Measurements from ENCODE around the gene HSD11B2. TPM values are rescaled to one million over a fixed set of nuclear protein-coding genes. Genes with fewer than 3 reads are reported as not detected.
"Not testable (repeated sequence)": the region's sequence is repeated elsewhere in the genome, so short reads cannot be mapped to it uniquely, and the experiment has no call there.

HSD11B2 gene
- total RNA-seq, 1 donor from 2014 or later = 2.6 TPM

DNA sequence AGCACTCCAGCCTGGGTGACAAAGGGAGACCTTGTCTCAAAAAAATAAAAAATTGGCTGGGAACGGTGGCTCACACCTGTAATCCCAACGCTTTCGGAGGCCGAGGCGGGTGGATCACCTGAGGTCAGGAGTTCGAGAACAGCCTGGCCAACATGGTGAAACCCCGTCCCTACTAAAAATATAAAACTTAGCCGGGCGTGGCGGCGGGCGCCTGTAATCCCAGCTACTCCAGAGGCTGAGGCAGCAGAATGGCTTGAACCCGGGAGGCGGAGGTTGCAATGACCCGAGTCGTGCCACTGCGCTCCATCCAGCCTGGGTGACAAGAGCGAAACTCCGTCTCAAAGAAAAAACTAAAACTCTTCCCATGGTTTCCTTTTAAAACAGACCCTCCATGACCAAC is 15.5 kb upstream of the HSD11B2 start:
- not testable (repeated sequence) for H3K27me3 ChIP-seq (ENCODE audit: control insufficient read depth in 3 of 3, insufficient read depth in 3 of 3, low read length in 3 of 3); H3K36me3 ChIP-seq (ENCODE audit: control insufficient read depth in 3 of 3, insufficient read depth in 3 of 3, low read length in 3 of 3); H3K9me3 ChIP-seq (ENCODE audit: control insufficient read depth in 3 of 3, low read length in 3 of 3)
- peak overlapping the region; percentile 77 to 88 (median 86) for H3K9ac ChIP-seq (ENCODE audit: low read depth in 1 of 3, low read length in 3 of 3)
- peak overlapping the region; percentile 80 for H3K27ac ChIP-seq (ENCODE audit: low read depth, low read length)
- peaks cover 9 to 22% (median 10%) of the 10 kb centered on the region in 3 donors for H3K4me1 ChIP-seq (ENCODE audit: control insufficient read depth in 3 of 3, insufficient read depth in 3 of 3, low read length in 3 of 3)
- peak overlapping the region; percentile 78 to 83 (median 82) for H3K4me3 ChIP-seq (ENCODE audit: low read length in 3 of 3)

DNA sequence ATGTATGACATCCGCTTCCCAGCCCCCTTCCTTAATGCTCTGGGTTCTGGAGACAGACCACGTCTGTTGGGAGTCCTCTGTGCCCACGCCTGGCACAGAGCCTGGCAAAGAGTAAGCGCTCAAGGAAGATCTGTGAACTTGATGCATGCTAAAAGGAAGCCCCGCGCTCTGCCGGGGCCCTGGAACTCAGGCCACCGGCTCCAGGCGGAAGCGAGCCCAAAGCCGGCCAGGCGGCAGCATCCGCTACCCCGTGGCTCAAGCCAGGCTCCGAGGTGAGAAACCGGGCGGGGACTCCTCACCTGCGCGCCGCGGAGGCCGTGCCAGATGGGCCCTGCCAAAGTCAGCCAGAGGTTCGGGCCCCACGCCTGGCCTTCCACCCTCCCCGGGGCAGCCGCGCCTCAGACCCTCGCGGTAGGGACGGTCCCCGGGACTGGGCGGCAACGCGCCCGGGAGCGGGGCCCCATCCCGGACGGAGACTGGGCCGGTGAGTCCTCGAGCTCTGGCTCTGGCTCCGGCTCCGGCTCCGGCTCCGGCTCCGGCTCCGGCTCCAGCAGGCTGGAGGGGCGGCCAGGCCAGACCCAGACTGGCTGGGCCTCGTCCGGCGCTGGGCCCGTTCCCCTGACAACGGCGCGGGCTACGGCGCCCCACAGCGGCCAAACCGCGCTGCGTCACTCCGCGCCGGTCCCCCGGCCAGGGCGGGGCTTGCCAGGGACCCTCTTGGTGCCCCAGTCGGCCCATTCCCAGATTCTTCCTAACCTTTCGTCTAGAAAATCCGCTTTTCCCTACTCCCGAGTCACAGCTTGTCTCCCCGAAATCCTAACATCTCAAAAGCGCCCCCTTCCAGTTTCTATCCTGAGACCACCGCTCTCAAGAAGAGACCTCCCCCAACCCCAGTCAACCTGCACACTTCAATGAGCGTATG is 14.8 kb upstream of the HSD11B2 start, which contains the start of gene ZDHHC1:
ZDHHC1 (minus strand) TSS at position 606 of the 922 bp plus-strand sequence. CDS start 8,702 bp downstream, outside the sequence.
- Histone ChIP-seq H3K36me3 (ENCODE audit: control insufficient read depth in 3 of 3, insufficient read depth in 3 of 3, low read length in 3 of 3) (no peaks in the 10 kb centered on the region), H3K4me1 (ENCODE audit: control insufficient read depth in 3 of 3, insufficient read depth in 3 of 3, low read length in 3 of 3) (peaks cover 9 to 22% (median 10%) of the 10 kb centered on the region in 3 donors), H3K9me3 (ENCODE audit: control insufficient read depth in 3 of 3, low read length in 3 of 3) (no peaks in the 10 kb centered on the region), H3K4me3 (ENCODE audit: low read length in 3 of 3) (peak within 1 kb of the TSS; percentile 78 to 83 (median 82)), H3K27ac (ENCODE audit: low read depth, low read length) (peak within 1 kb of the TSS; percentile 80), H3K9ac (ENCODE audit: low read depth in 1 of 3, low read length in 3 of 3) (peak within 1 kb of the TSS; percentile 77 to 88 (median 86)), H3K27me3 (ENCODE audit: control insufficient read depth in 3 of 3, insufficient read depth in 3 of 3, low read length in 3 of 3) (no peaks in the 10 kb centered on the region)

DNA sequence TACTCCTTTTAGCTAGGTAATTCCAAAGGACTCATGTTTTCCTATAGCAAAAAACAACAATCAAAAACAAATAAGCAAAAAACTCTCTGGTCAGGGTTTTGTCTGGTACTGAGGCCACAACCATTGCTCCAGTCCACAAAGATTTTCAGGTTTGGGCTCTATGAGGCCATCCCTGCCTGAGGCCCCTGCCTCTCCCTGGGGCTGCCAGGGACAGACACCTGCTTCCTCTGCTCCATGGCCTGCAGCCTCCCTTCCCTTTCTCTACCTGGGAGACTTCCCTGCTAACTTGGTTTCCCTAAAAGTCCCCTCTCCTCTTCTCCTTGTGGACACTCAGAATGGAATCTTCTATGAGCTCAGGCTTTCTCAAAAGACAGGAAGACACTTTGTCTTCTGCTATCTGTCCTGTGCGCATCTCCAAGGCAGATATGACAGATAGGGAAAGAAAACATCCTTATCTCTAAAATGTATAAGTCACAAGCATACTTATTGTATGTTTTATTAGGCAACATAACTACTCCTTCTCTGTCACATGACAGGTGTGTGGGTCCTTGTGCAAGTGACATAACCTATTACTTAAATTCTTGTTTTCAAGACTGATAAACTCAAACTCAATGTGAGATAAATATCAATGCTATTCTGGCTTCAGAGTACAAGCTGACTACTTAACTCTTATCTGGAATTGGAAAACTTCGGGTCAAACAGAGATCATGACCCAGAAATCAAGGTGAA is 13.4 kb upstream of the HSD11B2 start:
- Histone ChIP-seq H3K9ac (ENCODE audit: low read depth in 1 of 3, low read length in 3 of 3) (no peak overlapping the region), H3K4me1 (ENCODE audit: control insufficient read depth in 3 of 3, insufficient read depth in 3 of 3, low read length in 3 of 3) (peaks cover 9 to 22% (median 10%) of the 10 kb centered on the region in 3 donors), H3K36me3 (ENCODE audit: control insufficient read depth in 3 of 3, insufficient read depth in 3 of 3, low read length in 3 of 3) (no peaks in the 10 kb centered on the region), H3K27me3 (ENCODE audit: control insufficient read depth in 3 of 3, insufficient read depth in 3 of 3, low read length in 3 of 3) (no peaks in the 10 kb centered on the region), H3K9me3 (ENCODE audit: control insufficient read depth in 3 of 3, low read length in 3 of 3) (no peaks in the 10 kb centered on the region), H3K27ac (ENCODE audit: low read depth, low read length) (no peak overlapping the region), H3K4me3 (ENCODE audit: low read length in 3 of 3) (no peak overlapping the region)

DNA sequence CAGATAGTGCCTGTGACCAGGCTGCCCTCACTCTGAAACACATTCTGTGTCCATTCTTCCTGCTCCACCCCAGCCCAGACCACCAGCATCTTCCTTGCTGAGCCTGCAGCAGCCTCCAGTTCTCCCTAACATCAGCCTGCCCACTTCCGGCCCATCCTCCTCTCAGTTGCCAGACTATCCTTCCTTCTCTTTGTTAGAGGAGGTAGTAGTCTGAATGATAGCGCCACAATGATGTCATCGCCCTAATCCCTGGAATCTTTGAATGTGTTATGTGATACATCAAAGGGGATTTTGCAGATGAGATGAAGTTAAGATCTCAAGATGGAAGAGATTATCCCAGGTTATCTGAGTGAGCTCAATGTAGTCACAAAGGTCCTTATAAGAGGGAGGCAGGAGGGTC is 11.4 kb upstream of the HSD11B2 start:
- no peak overlapping the region for H3K4me3 ChIP-seq (ENCODE audit: low read length in 3 of 3)
- H3K9me3 ChIP-seq (ENCODE audit: control insufficient read depth in 3 of 3, low read length in 3 of 3) = no peaks in the 10 kb centered on the region
- peaks cover 4 to 12% (median 9%) of the 10 kb centered on the region in 3 donors for H3K4me1 ChIP-seq (ENCODE audit: control insufficient read depth in 3 of 3, insufficient read depth in 3 of 3, low read length in 3 of 3)
- no peaks in the 10 kb centered on the region for H3K27me3 ChIP-seq (ENCODE audit: control insufficient read depth in 3 of 3, insufficient read depth in 3 of 3, low read length in 3 of 3)
- no peak overlapping the region for H3K27ac ChIP-seq (ENCODE audit: low read depth, low read length)
- H3K36me3 ChIP-seq (ENCODE audit: control insufficient read depth in 3 of 3, insufficient read depth in 3 of 3, low read length in 3 of 3) = no peaks in the 10 kb centered on the region
- H3K9ac ChIP-seq (ENCODE audit: low read depth in 1 of 3, low read length in 3 of 3) = no peak overlapping the region

DNA sequence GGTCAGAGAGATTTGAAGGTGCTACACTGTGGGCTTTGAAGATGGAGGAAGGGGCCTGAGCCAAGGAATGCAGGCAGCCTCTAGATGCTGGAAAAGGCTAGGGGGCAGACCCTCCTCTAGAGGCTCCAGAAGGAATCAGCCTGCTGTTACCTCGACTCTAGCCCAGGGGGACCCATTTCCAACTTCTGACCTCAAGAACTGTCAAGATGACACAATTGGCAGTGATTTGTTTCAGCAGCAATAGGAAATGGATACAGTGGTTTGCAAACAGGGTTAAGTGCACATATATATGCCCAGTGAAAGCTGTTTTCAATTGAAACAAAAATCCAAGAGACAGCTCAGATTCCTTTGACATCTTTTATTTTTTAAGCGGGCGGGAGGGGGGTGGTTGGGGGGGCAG is 11.0 kb upstream of the HSD11B2 start:
- no peaks in the 10 kb centered on the region for H3K36me3 ChIP-seq (ENCODE audit: control insufficient read depth in 3 of 3, insufficient read depth in 3 of 3, low read length in 3 of 3)
- H3K9ac ChIP-seq (ENCODE audit: low read depth in 1 of 3, low read length in 3 of 3) = no peak overlapping the region
- H3K4me3 ChIP-seq (ENCODE audit: low read length in 3 of 3) = no peak overlapping the region
- peaks cover 0 to 2% (median 0%) of the 10 kb centered on the region in 3 donors for H3K27me3 ChIP-seq (ENCODE audit: control insufficient read depth in 3 of 3, insufficient read depth in 3 of 3, low read length in 3 of 3)
- no peaks in the 10 kb centered on the region for H3K9me3 ChIP-seq (ENCODE audit: control insufficient read depth in 3 of 3, low read length in 3 of 3)
- peaks cover 4 to 12% (median 9%) of the 10 kb centered on the region in 3 donors for H3K4me1 ChIP-seq (ENCODE audit: control insufficient read depth in 3 of 3, insufficient read depth in 3 of 3, low read length in 3 of 3)
- no peak overlapping the region for H3K27ac ChIP-seq (ENCODE audit: low read depth, low read length)

DNA sequence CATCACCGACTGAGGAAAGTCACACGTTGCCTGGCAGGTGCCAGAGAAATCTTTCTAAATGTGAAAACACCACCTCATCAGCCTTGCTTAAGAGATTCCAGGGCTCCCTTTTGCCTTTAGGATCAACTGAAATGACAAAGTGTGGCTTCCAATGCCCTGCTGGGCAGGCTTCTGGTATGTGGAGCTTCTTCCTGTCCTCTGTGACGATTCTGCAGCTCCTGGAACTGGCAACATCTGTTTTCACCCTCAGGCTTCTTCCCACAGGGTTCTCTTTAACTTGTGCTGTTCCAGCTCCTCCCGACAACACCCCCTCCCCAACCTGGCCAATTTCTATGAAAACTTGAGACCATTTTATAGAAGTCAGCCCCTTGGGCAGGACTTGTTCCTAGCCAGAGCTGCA is 9.9 kb upstream of the HSD11B2 start:
- H3K27ac ChIP-seq (ENCODE audit: low read depth, low read length) = no peak overlapping the region
- H3K36me3 ChIP-seq (ENCODE audit: control insufficient read depth in 3 of 3, insufficient read depth in 3 of 3, low read length in 3 of 3) = no peaks in the 10 kb centered on the region
- no peak overlapping the region for H3K4me3 ChIP-seq (ENCODE audit: low read length in 3 of 3)
- no peak overlapping the region for H3K9ac ChIP-seq (ENCODE audit: low read depth in 1 of 3, low read length in 3 of 3)
- peaks cover 4 to 5% (median 4%) of the 10 kb centered on the region in 3 donors for H3K4me1 ChIP-seq (ENCODE audit: control insufficient read depth in 3 of 3, insufficient read depth in 3 of 3, low read length in 3 of 3)
- peaks cover 0 to 2% (median 0%) of the 10 kb centered on the region in 3 donors for H3K27me3 ChIP-seq (ENCODE audit: control insufficient read depth in 3 of 3, insufficient read depth in 3 of 3, low read length in 3 of 3)
- no peaks in the 10 kb centered on the region for H3K9me3 ChIP-seq (ENCODE audit: control insufficient read depth in 3 of 3, low read length in 3 of 3)

DNA sequence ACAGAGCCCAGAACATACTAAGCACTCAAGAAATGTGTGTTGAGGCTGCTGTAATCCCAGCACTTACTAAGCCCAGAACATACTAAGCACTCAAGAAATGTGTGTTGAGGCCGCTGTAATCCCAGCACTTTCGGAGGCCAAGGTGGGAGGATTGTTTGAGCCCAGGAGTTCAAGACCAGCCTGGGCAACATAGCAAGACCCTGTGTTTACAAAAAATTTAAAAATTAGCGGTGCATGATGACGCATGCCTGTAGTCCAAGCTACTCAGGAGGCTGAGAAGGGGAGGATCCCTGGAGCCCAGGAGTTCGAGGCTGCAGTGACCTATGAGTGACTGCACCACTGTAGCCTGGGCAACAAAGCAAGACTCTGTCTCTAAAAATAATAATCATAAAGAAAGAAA is 7.9 kb upstream of the HSD11B2 start:
- Histone ChIP-seq H3K9ac (ENCODE audit: low read depth in 1 of 3, low read length in 3 of 3) (no peak overlapping the region), H3K4me3 (ENCODE audit: low read length in 3 of 3) (no peak overlapping the region), H3K36me3 (ENCODE audit: control insufficient read depth in 3 of 3, insufficient read depth in 3 of 3, low read length in 3 of 3) (no peaks in the 10 kb centered on the region), H3K9me3 (ENCODE audit: control insufficient read depth in 3 of 3, low read length in 3 of 3) (no peaks in the 10 kb centered on the region), H3K27ac (ENCODE audit: low read depth, low read length) (no peak overlapping the region), H3K4me1 (ENCODE audit: control insufficient read depth in 3 of 3, insufficient read depth in 3 of 3, low read length in 3 of 3) (peaks cover 4 to 8% (median 5%) of the 10 kb centered on the region in 3 donors), H3K27me3 (ENCODE audit: control insufficient read depth in 3 of 3, insufficient read depth in 3 of 3, low read length in 3 of 3) (peaks cover 0 to 6% (median 0%) of the 10 kb centered on the region in 3 donors)

DNA sequence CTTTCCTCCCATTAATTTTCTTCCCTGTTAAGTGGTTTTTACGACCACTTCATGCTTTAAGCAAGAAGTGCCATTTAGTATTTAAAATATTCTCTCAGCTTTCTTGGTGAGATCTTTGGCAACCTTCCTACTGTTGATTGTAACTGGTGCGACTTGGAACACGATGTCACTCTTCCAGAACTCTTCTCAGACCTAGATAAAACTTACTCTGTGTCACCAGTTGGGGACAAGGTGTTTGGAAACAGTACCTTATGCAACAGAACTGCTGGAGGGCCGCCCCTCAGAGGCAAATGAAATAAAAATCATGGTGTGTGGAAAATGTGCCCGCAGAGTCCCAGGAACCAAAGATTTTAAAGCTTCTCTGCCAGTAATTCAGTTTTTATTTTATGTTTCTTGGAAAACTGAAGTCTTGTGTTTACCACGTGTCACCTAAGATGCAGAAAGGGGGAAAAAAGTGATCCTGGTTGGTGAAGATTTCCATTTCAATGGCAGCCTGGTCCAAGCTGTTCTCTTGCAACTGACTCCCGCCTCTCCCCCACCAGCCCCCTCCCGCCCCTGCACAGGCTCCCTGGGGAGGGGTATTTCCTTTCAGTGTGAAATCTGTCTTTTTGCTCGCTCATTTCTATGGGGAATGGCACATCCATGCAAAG is 7.2 kb upstream of the HSD11B2 start:
- H3K27me3 ChIP-seq (ENCODE audit: control insufficient read depth in 3 of 3, insufficient read depth in 3 of 3, low read length in 3 of 3) = peaks cover 0 to 6% (median 0%) of the 10 kb centered on the region in 3 donors
- H3K9me3 ChIP-seq (ENCODE audit: control insufficient read depth in 3 of 3, low read length in 3 of 3) = no peaks in the 10 kb centered on the region
- H3K9ac ChIP-seq (ENCODE audit: low read depth in 1 of 3, low read length in 3 of 3) = no peak overlapping the region
- H3K27ac ChIP-seq (ENCODE audit: low read depth, low read length) = no peak overlapping the region
- no peak overlapping the region for H3K4me3 ChIP-seq (ENCODE audit: low read length in 3 of 3)
- H3K4me1 ChIP-seq (ENCODE audit: control insufficient read depth in 3 of 3, insufficient read depth in 3 of 3, low read length in 3 of 3) = peaks cover 10 to 15% (median 11%) of the 10 kb centered on the region in 3 donors
- H3K36me3 ChIP-seq (ENCODE audit: control insufficient read depth in 3 of 3, insufficient read depth in 3 of 3, low read length in 3 of 3) = no peaks in the 10 kb centered on the region

DNA sequence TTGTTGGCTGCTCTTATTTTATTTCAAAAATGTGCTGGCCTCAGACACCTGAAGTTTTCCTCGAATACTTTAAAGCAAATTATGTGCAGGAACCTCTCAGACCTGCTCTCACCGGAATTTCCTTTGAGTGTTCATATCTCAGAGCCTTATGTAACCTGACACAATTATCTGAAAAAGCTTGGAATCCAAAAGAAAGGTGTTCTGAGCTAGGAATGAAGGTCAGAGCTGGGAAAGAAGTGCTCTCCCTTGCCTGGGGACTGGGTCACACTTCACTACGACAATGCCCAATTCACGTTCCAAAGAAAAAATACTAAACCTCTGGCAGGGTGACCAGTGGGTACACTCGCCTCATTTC is 6.7 kb upstream of the HSD11B2 start:
- no peak overlapping the region for H3K4me3 ChIP-seq (ENCODE audit: low read length in 3 of 3)
- H3K36me3 ChIP-seq (ENCODE audit: control insufficient read depth in 3 of 3, insufficient read depth in 3 of 3, low read length in 3 of 3) = no peaks in the 10 kb centered on the region
- peaks cover 10 to 18% (median 12%) of the 10 kb centered on the region in 3 donors for H3K4me1 ChIP-seq (ENCODE audit: control insufficient read depth in 3 of 3, insufficient read depth in 3 of 3, low read length in 3 of 3)
- H3K27ac ChIP-seq (ENCODE audit: low read depth, low read length) = no peak overlapping the region
- H3K27me3 ChIP-seq (ENCODE audit: control insufficient read depth in 3 of 3, insufficient read depth in 3 of 3, low read length in 3 of 3) = peaks cover 0 to 6% (median 0%) of the 10 kb centered on the region in 3 donors
- H3K9me3 ChIP-seq (ENCODE audit: control insufficient read depth in 3 of 3, low read length in 3 of 3) = no peaks in the 10 kb centered on the region
- H3K9ac ChIP-seq (ENCODE audit: low read depth in 1 of 3, low read length in 3 of 3) = no peak overlapping the region

All from skeletal muscle tissue (tissue), 4 donors.